ENCODE data around the gene ABCC8.

GRCh38 chr11:17384002-17384511 is 92.6 kb downstream of the ABCC8 start:
- TF ChIP-seq CTCF (IDR thresholded peaks at IDR 0.05) (peak; percentile 93), EZH2 (IDR thresholded peaks at IDR 0.05; ENCODE audit: borderline replicate concordance, insufficient read depth, low read depth, low read length, poor library complexity, severe bottlenecking) (no peak)

Measured in B cell (primary cell).